WTC11 (cell line): ENCODE results near the gene CD82.

Experiments
- ATF3 ChIP-seq: sonication (generic); formaldehyde crosslinking; conservative IDR thresholded peaks from 2 replicates; pipeline ENCODE4 v1.8.1; 2022; ENCODE audit warnings: mild to moderate bottlenecking, missing genetic modification reagents
- CTCF ChIP-seq: fragments of 200-600 bp; IDR thresholded peaks from 2 replicates; pipeline ENCODE4 v1.8.0; 2022; ENCODE audit warnings: antibody characterized with exemption
- FOXK1 ChIP-seq: sonication (generic); formaldehyde crosslinking; IDR thresholded peaks from 2 replicates; pipeline ENCODE4 v1.8.0; 2022; ENCODE audit warnings: mild to moderate bottlenecking, moderate library complexity, missing genetic modification reagents
- MAX ChIP-seq: sonication (generic); formaldehyde crosslinking; IDR thresholded peaks from 2 replicates; pipeline ENCODE4 v1.8.0; 2022; ENCODE audit warnings: mild to moderate bottlenecking, missing genetic modification reagents
- NFE2L1 ChIP-seq: sonication (generic); formaldehyde crosslinking; IDR thresholded peaks from 2 replicates; pipeline ENCODE4 v1.8.1; 2023; ENCODE audit warnings: missing genetic modification reagents
- PRDM15 ChIP-seq: sonication (generic); formaldehyde crosslinking; IDR thresholded peaks from 2 replicates; pipeline ENCODE4 v1.8.0; 2022; ENCODE audit warnings: missing genetic modification reagents
- TEAD4 ChIP-seq: sonication (generic); formaldehyde crosslinking; IDR thresholded peaks from 2 replicates; pipeline ENCODE4 v1.8.0; 2022; ENCODE audit warnings: mild to moderate bottlenecking, missing genetic modification reagents
- ZNF121 ChIP-seq: sonication (generic); formaldehyde crosslinking; IDR thresholded peaks from 2 replicates; pipeline ENCODE4 v1.8.0; 2023; ENCODE audit warnings: missing genetic modification reagents
- ZNF232 ChIP-seq: sonication (generic); formaldehyde crosslinking; IDR thresholded peaks from 2 replicates; pipeline ENCODE4 v1.8.0; 2022; ENCODE audit warnings: mild to moderate bottlenecking, missing genetic modification reagents

GRCh38 chr11:44519989-44520737 is 45.3 kb upstream of the CD82 start:
- no peak for TF ChIP-seq CTCF
- no peak for TF ChIP-seq FOXK1
- no peak for TF ChIP-seq ZNF121
- no peak for TF ChIP-seq MAX (CRISPR knock-in tag)
- TF ChIP-seq TEAD4 (CRISPR knock-in tag) = no peak
- TF ChIP-seq PRDM15 = no peak
- no peak for TF ChIP-seq ZNF232 (CRISPR knock-in tag)
- no peak for TF ChIP-seq NFE2L1 (CRISPR knock-in tag)
- TF ChIP-seq ATF3 (CRISPR knock-in tag) = no peak
